HFF-Myc (cell line): ENCODE data around the gene ZNF26.

Experiments used
- DNase-seq: peaks from one replicate; pipeline ENCODE4 v3.0.0-alpha.2; 2011; ENCODE audit warnings: low read depth; ENCODE audit errors: extremely low read depth
- H3K4me3 ChIP-seq: replicated peaks from 2 replicates; pipeline ENCODE4 v1.5.1; 2011; ENCODE audit warnings: low read depth, mild to moderate bottlenecking, control low read depth, low read length
- CTCF ChIP-seq: IDR thresholded peaks from 2 replicates; pipeline ENCODE4 v1.5.1; 2012; ENCODE audit warnings: mild to moderate bottlenecking, low read depth, low read length, control low read depth; ENCODE audit errors: missing control alignments

ZNF26 gene

GRCh38 chr12:132945806-132946205 lies 40.4 kb upstream of the ZNF26 start:
- TF ChIP-seq CTCF: no peak
- no peak for DNase-seq

GRCh38 chr12:132946246-132946820 lies 39.8 kb upstream of the ZNF26 start:
- H3K4me3 ChIP-seq: no peak overlapping the region
- no peak for DNase-seq

More at GRCh38 chr12:132945806-132946205, 40.4 kb upstream of the ZNF26 start:
- H3K4me3 ChIP-seq: no peak overlapping the region

GRCh38 chr12:132948146-132949066 lies 37.8 kb upstream of the ZNF26 start:
- DNase-seq: no peak
- TF ChIP-seq CTCF: no peak
- no peak overlapping the region for H3K4me3 ChIP-seq

More at GRCh38 chr12:132946246-132946820, 39.8 kb upstream of the ZNF26 start:
- TF ChIP-seq CTCF: no peak

GRCh38 chr12:132949936-132950837 lies 36.0 kb upstream of the ZNF26 start:
- H3K4me3 ChIP-seq: no peak overlapping the region
- TF ChIP-seq CTCF: no peak
- no peak for DNase-seq

GRCh38 chr12:132950844-132951535 lies 35.2 kb upstream of the ZNF26 start:
- TF ChIP-seq CTCF: no peak
- no peak for DNase-seq
- H3K4me3 ChIP-seq: no peak overlapping the region

GRCh38 chr12:132951649-132952048 lies 34.5 kb upstream of the ZNF26 start:
- DNase-seq: no peak
- no peak for TF ChIP-seq CTCF
- H3K4me3 ChIP-seq: no peak overlapping the region
